Heart right ventricle (tissue), 16 donors: ENCODE results near the gene TRAIP. TPM values are rescaled to one million over a fixed set of nuclear protein-coding genes. Genes with fewer than 3 reads are reported as not detected.

Experiments
- ATAC-seq, 8 donors: fragments of 200-7000 bp; cut with Tn5 transposase; one replicate each; pipeline ENCODE4 v1.9.1; 2020; ENCODE audit warnings: mild to moderate bottlenecking in 8 of 8, moderate library complexity in 8 of 8, moderate number of reproducible peaks in 1 of 8
- DNase-seq, 2 donors: peaks; one replicate each; pipeline ENCODE4 v3.0.0-alpha.2; 2020
- H3K27ac ChIP-seq, 10 donors: fragments of 200-600 bp; sonication (generic) in 2 of 10; one replicate each; pipeline versions ENCODE4 v1.5.0 to v1.8.0; 2020 to 2022; ENCODE audit warnings: mild to moderate bottlenecking in 3 of 10
- H3K27me3 ChIP-seq, 7 donors: fragments of 200-600 bp; one replicate each; pipeline ENCODE4 v1.8.0; 2021 to 2022; ENCODE audit warnings: mild to moderate bottlenecking in 2 of 7
- H3K36me3 ChIP-seq, 9 donors: fragments of 200-600 bp; sonication (generic) in 1 of 9; one replicate each; pipeline versions ENCODE4 v1.5.0 to v1.8.0; 2020 to 2022; ENCODE audit warnings: mild to moderate bottlenecking in 2 of 9
- H3K4me1 ChIP-seq, 9 donors: fragments of 200-600 bp; sonication (generic) in 1 of 9; one replicate each; pipeline versions ENCODE4 v1.5.0 to v1.8.0; 2020 to 2022; ENCODE audit warnings: mild to moderate bottlenecking in 4 of 9
- H3K4me3 ChIP-seq, 10 donors: fragments of 200-600 bp; sonication (generic) in 2 of 10; one replicate each; pipeline versions ENCODE4 v1.5.0 to v1.8.0; 2020 to 2022; ENCODE audit warnings: mild to moderate bottlenecking in 7 of 10, moderate library complexity in 2 of 10
- H3K9me3 ChIP-seq, 11 donors: fragments of 200-600 bp in 10 of 11; sonication (generic) in 2 of 11; one replicate each; pipeline versions ENCODE4 v1.5.0 to v1.8.0; 2013 to 2022; ENCODE audit warnings: mild to moderate bottlenecking in 2 of 11, control low read depth in 1 of 11, moderate library complexity in 1 of 11
- CTCF ChIP-seq, 9 donors: fragments of 200-600 bp; sonication (generic) in 2 of 9; IDR thresholded peaks; one replicate each; pipeline versions ENCODE4 v1.5.0 to v1.8.0; 2021 to 2022; ENCODE audit warnings: antibody characterized with exemption in 9 of 9, mild to moderate bottlenecking in 5 of 9, moderate library complexity in 1 of 9
- WGBS, 2 donors: extraction: QIAGEN DNeasy Blood & Tissue Kit; methylation state at CpG; one replicate each; pipeline ENCODE4 v1.1.7; 2013; ENCODE audit warnings: inconsistent platforms in 1 of 2; 5-methylcytosine and 5-hydroxymethylcytosine counted together
- intact Hi-C, 10 donors: fragments of 100-400 bp; cut with DNase I; formaldehyde crosslinking; loops; one replicate each; pipeline versions ENCODE4 v1.11.1 to v1.14.2; 2022
- polyA plus RNA-seq, 2 donors: library from polyadenylated mRNA; stranded (reverse); fragments of 200-250 nt; gene quantifications; one replicate each; pipeline ENCODE4 v1.2.3, GENCODE V29; 2013
- total RNA-seq, 10 donors: library from RNA; stranded (reverse); fragmentation: NEBNext Ultra II Directional in 3 of 10; extraction: Animal tissue kit (Norgen Biotek cat#: 25700) in 3 of 10; gene quantifications; one replicate each; pipeline versions ENCODE4 v1.2.1 to v1.2.4, GENCODE V29; 2021 to 2023
- donor health status: Arrhythmogenic right ventricular cardiomyopathy.
- donor health status: ischemic (EF 13 %, LVEDD 7.1; RV severe dilation, severe dysfunction).
- donor health status: healthy with polysubstance abuse.
- donor health status: DM: no; HTN: yes; CAD: no.
- donor health status: DM: no; HTN: no; CAD: no.
- donor health status: ischemic (EF 25% LVEDD 6.9; RV normal size, moderate dysfunction).
- donor health status: ischemic (EF 25% LVEDD 5.7; RV mildly dilated, moderate dysfunction).
- donor health status: healthy.
- donor health status: DM: yes; HTN: yes; CAD: no.
- donor health status: Ischemic cardiomyopathy.
- donor health status: ischemic (EF 35%, LVEDD 5.7; RV mildly dilated, moderate dysfunction).
- donor health status: nonischemic (EF 11% LVEDD 7.7; RV severe dilation, severe dysfunction).
- donor health status: DM: yes; HTN: yes; CAD: no.
- donor health status: PGD.
- donor health status: ischemic (EF 29% LVEDD 5.4; RV normal size, mild dysfunction).
- donor health status: nonischemic (EF 23%, LVEDD 6.1; RV moderate dilation, normal function).

Gene TRAIP
- total and polyA plus RNA-seq, 12 donors: 0.20 to 2.4 (median 1.4) TPM

DNA sequence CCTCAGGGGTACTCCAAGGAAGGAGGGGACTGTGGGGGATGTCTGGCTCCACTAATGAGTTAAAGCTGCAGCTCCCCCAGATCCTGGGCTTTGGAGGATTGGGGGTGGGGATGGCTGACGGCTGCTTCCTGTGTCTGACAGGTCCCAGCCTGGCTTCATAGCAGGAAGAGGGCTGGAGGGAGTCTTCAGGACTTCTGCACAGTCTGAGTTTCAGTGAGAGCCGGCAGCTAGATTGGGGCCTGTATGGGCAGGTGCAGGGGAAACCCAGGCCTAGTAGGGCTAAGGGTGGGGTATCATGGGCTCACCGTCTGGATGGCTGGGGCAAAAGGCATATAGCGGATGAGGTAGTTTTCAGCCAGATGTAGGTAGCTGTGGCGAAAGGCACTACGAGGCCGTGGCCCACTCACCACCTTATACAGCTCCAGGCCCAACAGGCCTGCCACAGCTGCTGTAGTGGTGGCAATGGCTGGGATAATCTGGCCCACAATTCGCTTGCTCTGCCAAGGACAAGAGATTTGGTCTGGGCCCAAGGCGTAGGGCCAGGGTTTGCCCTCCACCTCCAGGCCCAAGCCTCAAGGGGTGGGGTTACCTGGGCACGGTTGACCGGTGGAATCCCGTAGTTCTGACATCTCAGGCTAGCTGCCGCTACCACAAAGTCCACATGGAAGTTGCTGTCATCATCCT is 48.8 kb downstream of the TRAIP start:
- H3K27me3 ChIP-seq: no peaks in the 10 kb centered on the region
- H3K36me3 ChIP-seq: peaks cover 0 to 51% (median 23%) of the 10 kb centered on the region in 9 donors
- DNase-seq: peak in 1 of 2 donors; percentile 51
- H3K9me3 ChIP-seq: no peaks in the 10 kb centered on the region
- peaks cover 38 to 69% (median 60%) of the 10 kb centered on the region in 9 donors for H3K4me1 ChIP-seq
- intact Hi-C loops: no loop called here
- H3K4me3 ChIP-seq: no peak overlapping the region
- no peak for ATAC-seq
- no peak for TF ChIP-seq CTCF (IDR thresholded peaks at IDR 0.05)
- H3K27ac ChIP-seq: peak overlapping the region; percentile 20 to 99 (median 97)
- WGBS, 2 donors: 56 to 62% methylated on average over 13 of the region's 13 CpGs

- TF ChIP-seq CTCF (IDR thresholded peaks at IDR 0.05): no peak
- Histone ChIP-seq H3K4me3 (no peak overlapping the region), H3K36me3 (peaks cover 0 to 44% (median 22%) of the 10 kb centered on the region in 9 donors), H3K27ac (peak overlapping the region; percentile 20 to 99 (median 97)), H3K4me1 (peaks cover 34 to 65% (median 54%) of the 10 kb centered on the region in 9 donors), H3K27me3 (no peaks in the 10 kb centered on the region), H3K9me3 (no peaks in the 10 kb centered on the region)
- 80 to 81% methylated on average over 2 of the region's 2 CpGs for WGBS, 2 donors
- intact Hi-C loops: no loop called here
- ATAC-seq (no peak), DNase-seq (no peak)
Measured at GRCh38 chr3:49806850-49807249, 49.5 kb downstream of the TRAIP start.

DNA sequence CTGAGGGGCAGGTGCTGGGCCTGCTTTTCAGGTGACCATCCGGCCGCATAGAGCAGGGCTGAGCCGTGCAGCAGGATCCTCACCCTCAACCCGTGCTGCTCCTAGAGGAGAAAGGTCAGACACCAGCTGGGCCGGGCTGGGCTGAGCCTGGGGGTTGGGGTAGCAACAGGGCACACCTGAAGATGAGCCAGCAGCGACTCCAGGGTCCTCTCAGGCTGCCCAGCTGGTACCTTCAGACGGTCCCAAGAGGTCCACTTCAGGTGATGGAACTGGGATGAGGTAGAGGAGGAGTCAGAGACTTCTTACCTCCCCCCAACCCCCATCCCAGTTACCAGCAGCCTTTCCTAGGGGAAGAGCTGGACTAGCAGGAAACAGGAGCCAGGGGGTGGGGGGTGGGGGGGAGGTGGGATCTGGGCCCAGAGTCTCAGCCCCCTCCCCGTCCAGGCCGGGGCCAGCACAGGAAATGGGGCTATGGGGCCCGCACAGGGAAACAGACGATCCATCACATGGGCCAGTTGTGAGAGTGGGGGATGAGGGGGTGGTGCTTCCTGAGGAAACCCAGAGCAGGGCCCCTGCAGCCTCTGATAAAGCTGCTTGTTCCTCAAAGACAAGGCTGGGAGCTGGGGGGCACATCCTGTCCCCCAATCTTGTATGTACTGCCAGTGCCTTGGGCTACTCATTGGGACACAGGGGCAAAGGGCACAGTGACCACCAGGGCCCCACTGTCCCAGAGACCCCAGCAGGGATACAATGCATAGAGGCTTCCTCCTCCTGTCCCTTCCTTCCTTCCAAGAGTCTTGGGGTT is 50.3 kb downstream of the TRAIP start:
- Histone ChIP-seq H3K27ac (peak overlapping the region; percentile 68 to 99 (median 97)), H3K9me3 (no peaks in the 10 kb centered on the region), H3K27me3 (no peaks in the 10 kb centered on the region), H3K4me1 (peaks cover 34 to 57% (median 51%) of the 10 kb centered on the region in 9 donors), H3K36me3 (peaks cover 0 to 36% (median 14%) of the 10 kb centered on the region in 9 donors), H3K4me3 (peak overlapping the region in 7 of 10 donors; percentile 1 to 99 (median 80))
- intact Hi-C loops: loop anchor here in 2 of 10 donors (2.0 kb wide), 1 partner anchor 33 kb away; no protein-coding TSS in a partner anchor
- 32 to 37% methylated on average over 11 of the region's 11 CpGs for WGBS, 2 donors
- TF ChIP-seq CTCF (IDR thresholded peaks at IDR 0.05): no peak
- ATAC-seq: peak in 7 of 8 donors; percentile 0 to 52 (median 35)
- peak; percentile 49 to 77 for DNase-seq

- peak in 1 of 9 donors; percentile 9 for TF ChIP-seq CTCF (IDR thresholded peaks at IDR 0.05)
- peaks cover 34 to 56% (median 51%) of the 10 kb centered on the region in 9 donors for H3K4me1 ChIP-seq
- no peaks in the 10 kb centered on the region for H3K27me3 ChIP-seq
- WGBS, 2 donors: 9 to 14% methylated on average over 3 of the region's 3 CpGs
- H3K9me3 ChIP-seq: no peaks in the 10 kb centered on the region
- H3K36me3 ChIP-seq: peaks cover 0 to 29% (median 12%) of the 10 kb centered on the region in 9 donors
- intact Hi-C loops: loop anchor here in 2 of 10 donors (2.0 kb wide), 1 partner anchor 33 kb away; no protein-coding TSS in a partner anchor
- DNase-seq: peak; percentile 85 to 95
- H3K4me3 ChIP-seq: peak overlapping the region in 8 of 10 donors; percentile 1 to 99 (median 82)
- peak overlapping the region; percentile 68 to 99 (median 97) for H3K27ac ChIP-seq
- peak; percentile 68 to 84 (median 76) for ATAC-seq
Measured at GRCh38 chr3:49805367-49805782, 51.0 kb downstream of the TRAIP start.
